Panc1 (cell line): ENCODE data around the gene LYSET. TPM values are rescaled to one million over a fixed set of nuclear protein-coding genes. Genes with fewer than 3 reads are reported as not detected.
"Not testable (repeated sequence)": the region's sequence is repeated elsewhere in the genome, so short reads cannot be mapped to it uniquely, and the experiment has no call there.

Source experiments
- ATAC-seq: fragments of 200-7000 bp; cut with Tn5 transposase; 2 replicates; pipeline ENCODE4 v1.9.1; 2020; ENCODE audit warnings: mild to moderate bottlenecking, moderate library complexity
- BruUV-seq: library from RNA; stranded (reverse); fragments of 400-500 nt; replicated peaks from 2 replicates; lab custom pipeline; 2021; lab: Mats Ljungman, UMichigan
- CTCF ChIA-PET: fragments of 300-600 bp; sonication (Branson Sonifier 250); formaldehyde crosslinking; loops from one replicate; lab custom pipeline; 2022; ENCODE audit warnings: antibody characterized with exemption; lab: Charles Lee
- POLR2A ChIA-PET: fragments of 300-600 bp; sonication (Branson Sonifier 250); formaldehyde crosslinking; loops from one replicate; lab custom pipeline; 2022; ENCODE audit warnings: antibody characterized with exemption; lab: Charles Lee
- DNase-seq: peaks from one replicate; pipeline ENCODE4 v3.0.0-alpha.2; 2010; ENCODE audit warnings: low read depth, low spot score
- H3K27ac ChIP-seq: 2 replicates; pipeline ENCODE4 v1.5.1; 2011; ENCODE audit warnings: mild to moderate bottlenecking, low read length, inconsistent platforms
- H3K27me3 ChIP-seq: fragments of 200-500 bp; sonication (Bioruptor generic); 2 replicates; pipeline ENCODE4 v1.6.0; 2014; ENCODE audit warnings: low read length, inconsistent platforms; ENCODE audit not compliant: control insufficient read depth, insufficient read depth
- H3K36me3 ChIP-seq: fragments of 200-500 bp; sonication (Bioruptor generic); 2 replicates; pipeline ENCODE4 v1.5.1; 2014; ENCODE audit warnings: inconsistent platforms, mild to moderate bottlenecking, low read length, moderate library complexity; ENCODE audit not compliant: control insufficient read depth, insufficient read depth
- H3K4me1 ChIP-seq: 2 replicates; pipeline ENCODE4 v1.5.1; 2011; ENCODE audit warnings: inconsistent platforms, mild to moderate bottlenecking, low read length, moderate library complexity; ENCODE audit not compliant: control insufficient read depth, insufficient read depth
- H3K4me3 ChIP-seq, 2 experiments: 2 replicates each; pipeline ENCODE4 v1.5.1; 2011 to 2012; ENCODE audit warnings: low read depth in 2 of 2, low read length in 2 of 2, mild to moderate bottlenecking in 2 of 2, inconsistent platforms in 1 of 2, moderate library complexity in 1 of 2
- H3K9me3 ChIP-seq: fragments of 200-500 bp; sonication (Bioruptor generic); 2 replicates; pipeline ENCODE4 v1.5.1; 2014; ENCODE audit warnings: low read depth, mild to moderate bottlenecking, inconsistent platforms, low read length, moderate library complexity; ENCODE audit not compliant: control insufficient read depth, insufficient read depth
- POLR2AphosphoS5 ChIP-seq: IDR thresholded peaks from 2 replicates; pipeline ENCODE4 v1.6.1; 2012; ENCODE audit warnings: mild to moderate bottlenecking, low read depth, low read length, moderate library complexity
- SIN3A ChIP-seq: IDR thresholded peaks from 2 replicates; pipeline ENCODE4 v1.6.1; 2012; ENCODE audit warnings: low read depth, mild to moderate bottlenecking, low read length, moderate library complexity, borderline replicate concordance; ENCODE audit not compliant: insufficient read depth
- TCF7L2 ChIP-seq: IDR thresholded peaks from 2 replicates; pipeline ENCODE4 v1.6.1; 2011; ENCODE audit warnings: mild to moderate bottlenecking, low read depth, low read length, inconsistent platforms
- in situ Hi-C: cut with HindIII; loops from 2 replicates; pipeline ENCODE4 v1.10.0; 2016; ENCODE audit warnings: low sequenced_read_pairs, low pct_unique_long_range_greater_than_20kb
- intact Hi-C: fragments of 100-400 bp; cut with micrococcal nuclease; formaldehyde crosslinking; loops from one replicate; pipeline ENCODE4 v1.10.0; 2022; ENCODE audit not compliant: unreplicated experiment
- total RNA-seq: library from RNA; stranded (reverse); gene quantifications from one replicate; pipeline ENCODE4 v1.2.1, GENCODE V29; 2021; ENCODE audit not compliant: unreplicated experiment
- TF ChIP-seq, protein P1 (sequence below): fragments of 450-650 bp; IDR thresholded peaks from 2 replicates; pipeline ENCODE4 v1.5.1; 2017; ENCODE audit warnings: mild to moderate bottlenecking
- TF ChIP-seq, protein P2 (sequence below), 2 experiments: IDR thresholded peaks; 2 replicates each; pipeline ENCODE4 v1.6.1; 2011 to 2012; ENCODE audit warnings: low read depth in 2 of 2, control low read depth in 1 of 2, low read length in 1 of 2, mild to moderate bottlenecking in 1 of 2, moderate library complexity in 1 of 2; ENCODE audit not compliant: insufficient read depth in 1 of 2

The LYSET gene
- total RNA-seq, 1 experiment from 2014 or later = 20.9 TPM

DNA sequence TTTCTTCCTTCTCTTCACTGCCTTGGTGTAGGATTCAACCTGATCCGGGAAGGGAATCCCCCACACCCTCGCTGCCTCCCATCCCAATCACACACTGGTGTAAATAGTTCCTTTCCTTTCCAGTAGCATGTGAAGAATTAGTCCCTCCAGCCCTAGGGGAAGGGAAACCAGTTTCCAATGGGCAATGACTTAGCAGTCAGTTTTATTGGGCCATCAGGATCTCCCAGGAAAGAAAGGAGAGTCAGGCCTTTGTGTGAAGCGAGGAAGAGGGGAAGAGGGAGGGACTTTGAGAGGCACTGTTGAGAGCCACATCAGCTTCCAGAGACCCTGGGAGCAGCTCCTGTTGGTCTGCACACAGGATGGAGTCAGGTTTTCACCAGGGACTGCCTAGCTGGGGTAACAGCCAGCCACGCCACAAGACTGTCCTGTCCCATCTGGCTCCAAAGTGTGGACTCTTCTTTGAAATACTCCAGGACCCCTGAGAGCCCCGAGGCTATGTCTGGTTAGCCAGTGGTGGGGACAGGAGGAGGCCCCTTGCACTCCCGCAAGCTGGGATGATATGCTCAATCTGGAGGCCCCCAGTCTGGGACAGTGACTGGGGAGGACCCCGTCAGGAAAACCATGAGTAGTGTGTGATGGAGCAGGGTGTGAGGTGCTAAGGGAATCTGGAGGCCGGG lies 28.3 kb upstream of the LYSET start:
- no TSS peak for BruUV-seq
- Histone ChIP-seq H3K27me3 (no peaks in the 10 kb centered on the region), H3K4me1 (no peaks in the 10 kb centered on the region), H3K27ac (no peak overlapping the region), H3K4me3 (no peak overlapping the region), H3K36me3 (no peaks in the 10 kb centered on the region), H3K9me3 (no peaks in the 10 kb centered on the region)
- DNase-seq (no peak), ATAC-seq (peak; percentile 42; the same call in 1 of the 2 replicates)
- in situ Hi-C loops = no loop called here
- POLR2A ChIA-PET = no interaction called here
- CTCF ChIA-PET = no interaction called here
- intact Hi-C loops = no loop called here
- no peak for TF ChIP-seq SIN3A
- TF ChIP-seq, protein P1, sequence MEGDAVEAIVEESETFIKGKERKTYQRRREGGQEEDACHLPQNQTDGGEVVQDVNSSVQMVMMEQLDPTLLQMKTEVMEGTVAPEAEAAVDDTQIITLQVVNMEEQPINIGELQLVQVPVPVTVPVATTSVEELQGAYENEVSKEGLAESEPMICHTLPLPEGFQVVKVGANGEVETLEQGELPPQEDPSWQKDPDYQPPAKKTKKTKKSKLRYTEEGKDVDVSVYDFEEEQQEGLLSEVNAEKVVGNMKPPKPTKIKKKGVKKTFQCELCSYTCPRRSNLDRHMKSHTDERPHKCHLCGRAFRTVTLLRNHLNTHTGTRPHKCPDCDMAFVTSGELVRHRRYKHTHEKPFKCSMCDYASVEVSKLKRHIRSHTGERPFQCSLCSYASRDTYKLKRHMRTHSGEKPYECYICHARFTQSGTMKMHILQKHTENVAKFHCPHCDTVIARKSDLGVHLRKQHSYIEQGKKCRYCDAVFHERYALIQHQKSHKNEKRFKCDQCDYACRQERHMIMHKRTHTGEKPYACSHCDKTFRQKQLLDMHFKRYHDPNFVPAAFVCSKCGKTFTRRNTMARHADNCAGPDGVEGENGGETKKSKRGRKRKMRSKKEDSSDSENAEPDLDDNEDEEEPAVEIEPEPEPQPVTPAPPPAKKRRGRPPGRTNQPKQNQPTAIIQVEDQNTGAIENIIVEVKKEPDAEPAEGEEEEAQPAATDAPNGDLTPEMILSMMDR = no peak
- TF ChIP-seq TCF7L2 = no peak
- TF ChIP-seq, protein P2, sequence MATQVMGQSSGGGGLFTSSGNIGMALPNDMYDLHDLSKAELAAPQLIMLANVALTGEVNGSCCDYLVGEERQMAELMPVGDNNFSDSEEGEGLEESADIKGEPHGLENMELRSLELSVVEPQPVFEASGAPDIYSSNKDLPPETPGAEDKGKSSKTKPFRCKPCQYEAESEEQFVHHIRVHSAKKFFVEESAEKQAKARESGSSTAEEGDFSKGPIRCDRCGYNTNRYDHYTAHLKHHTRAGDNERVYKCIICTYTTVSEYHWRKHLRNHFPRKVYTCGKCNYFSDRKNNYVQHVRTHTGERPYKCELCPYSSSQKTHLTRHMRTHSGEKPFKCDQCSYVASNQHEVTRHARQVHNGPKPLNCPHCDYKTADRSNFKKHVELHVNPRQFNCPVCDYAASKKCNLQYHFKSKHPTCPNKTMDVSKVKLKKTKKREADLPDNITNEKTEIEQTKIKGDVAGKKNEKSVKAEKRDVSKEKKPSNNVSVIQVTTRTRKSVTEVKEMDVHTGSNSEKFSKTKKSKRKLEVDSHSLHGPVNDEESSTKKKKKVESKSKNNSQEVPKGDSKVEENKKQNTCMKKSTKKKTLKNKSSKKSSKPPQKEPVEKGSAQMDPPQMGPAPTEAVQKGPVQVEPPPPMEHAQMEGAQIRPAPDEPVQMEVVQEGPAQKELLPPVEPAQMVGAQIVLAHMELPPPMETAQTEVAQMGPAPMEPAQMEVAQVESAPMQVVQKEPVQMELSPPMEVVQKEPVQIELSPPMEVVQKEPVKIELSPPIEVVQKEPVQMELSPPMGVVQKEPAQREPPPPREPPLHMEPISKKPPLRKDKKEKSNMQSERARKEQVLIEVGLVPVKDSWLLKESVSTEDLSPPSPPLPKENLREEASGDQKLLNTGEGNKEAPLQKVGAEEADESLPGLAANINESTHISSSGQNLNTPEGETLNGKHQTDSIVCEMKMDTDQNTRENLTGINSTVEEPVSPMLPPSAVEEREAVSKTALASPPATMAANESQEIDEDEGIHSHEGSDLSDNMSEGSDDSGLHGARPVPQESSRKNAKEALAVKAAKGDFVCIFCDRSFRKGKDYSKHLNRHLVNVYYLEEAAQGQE (IDR thresholded peaks at IDR 0.05; ENCODE audit: insufficient read depth in 1 of 2, low read depth in 2 of 2, low read length in 1 of 2) = no peak
- TF ChIP-seq POLR2AphosphoS5 = no peak

DNA sequence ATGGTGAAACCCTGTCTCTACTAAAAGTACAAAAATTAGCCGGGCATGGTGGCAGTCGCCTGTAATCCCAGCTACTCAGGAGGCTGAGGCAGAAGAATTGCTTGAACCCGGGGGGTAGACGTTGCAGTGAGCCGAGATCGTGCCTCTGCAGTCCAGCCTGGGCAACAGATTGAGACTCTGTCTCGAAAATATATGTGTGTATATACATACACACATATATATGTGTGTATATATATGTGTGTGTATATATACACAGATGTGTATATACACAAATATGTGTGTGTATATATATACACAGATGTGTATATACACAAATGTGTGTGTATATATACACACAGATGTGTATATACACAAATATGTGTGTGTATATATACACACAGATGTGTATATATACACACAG lies 26.8 kb upstream of the LYSET start:
- ATAC-seq, CTCF ChIA-PET, intact Hi-C loops, H3K36me3 ChIP-seq, H3K9me3 ChIP-seq, H3K27ac ChIP-seq, H3K4me1 ChIP-seq, DNase-seq, H3K4me3 ChIP-seq, H3K27me3 ChIP-seq, POLR2A ChIA-PET, in situ Hi-C loops, BruUV-seq: not testable (repeated sequence)

DNA sequence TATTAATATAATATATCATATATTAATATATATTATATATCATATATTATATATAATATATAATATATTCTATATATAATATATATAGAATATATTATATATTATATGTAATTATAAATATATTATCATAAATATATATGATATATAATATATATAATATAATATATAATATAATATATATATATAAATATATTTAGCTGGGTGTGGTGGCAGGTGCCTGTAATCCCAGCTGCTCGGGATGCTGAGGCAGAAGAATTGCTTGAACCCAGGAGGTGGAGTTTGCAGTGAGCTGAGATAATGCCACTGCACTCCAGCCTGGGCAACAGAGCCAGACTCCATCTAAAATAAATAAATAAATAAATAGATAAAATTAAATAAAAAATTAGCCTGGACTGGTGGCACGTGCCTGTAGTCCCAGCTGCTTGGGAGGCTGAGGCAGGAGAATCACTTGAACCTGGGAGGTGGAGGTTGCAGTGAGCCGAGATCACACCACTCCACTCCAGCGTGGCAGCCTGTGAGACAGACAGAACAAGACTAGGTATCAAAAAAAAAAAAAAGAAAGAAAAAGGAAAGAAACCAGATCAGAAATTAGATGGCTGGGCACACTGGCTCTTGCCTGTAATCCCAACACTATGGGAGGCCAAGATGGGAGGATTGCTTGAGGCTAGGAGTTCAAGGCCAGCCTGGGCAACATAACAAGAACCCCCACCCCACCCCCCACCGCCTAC lies 25.3 kb upstream of the LYSET start:
- H3K27ac ChIP-seq, DNase-seq, H3K4me3 ChIP-seq, H3K27me3 ChIP-seq, intact Hi-C loops, in situ Hi-C loops, BruUV-seq, H3K9me3 ChIP-seq, H3K4me1 ChIP-seq, H3K36me3 ChIP-seq: not testable (repeated sequence)
- POLR2A ChIA-PET = interaction anchor here (0.6 kb wide), 1 partner anchor 9 kb away, joined by 7 read pairs; no protein-coding TSS in a partner anchor
- 0 out of 2 replicates have a peak, but pooled peaks have one; percentile 12 for ATAC-seq
- CTCF ChIA-PET = interaction anchor here (1.5 kb wide), 1 partner anchor 21 kb away, joined by 8 read pairs; no protein-coding TSS in a partner anchor
